Liver (tissue), 3 donors: Measurements from ENCODE around the gene PKD1.
"Not testable (repeated sequence)": the region's sequence is repeated elsewhere in the genome, so short reads cannot be mapped to it uniquely, and the experiment has no call there.

Experiments used
- EGR1 ChIP-seq, 2 donors: IDR thresholded peaks; 2 replicates each; pipeline ENCODE4 v1.6.1; 2016 to 2018; ENCODE audit warnings: antibody characterized with exemption in 2 of 2, low read depth in 2 of 2
- FOXA1 ChIP-seq: IDR thresholded peaks from 2 replicates; pipeline ENCODE4 v1.6.1; 2016; ENCODE audit warnings: antibody characterized with exemption
- NR2F2 ChIP-seq: IDR thresholded peaks from 2 replicates; pipeline ENCODE4 v1.6.1; 2016; ENCODE audit warnings: antibody characterized with exemption
- RAD21 ChIP-seq, 2 donors: IDR thresholded peaks; 2 replicates each; pipeline ENCODE4 v1.6.1; 2016; ENCODE audit warnings: antibody characterized with exemption in 2 of 2, mild to moderate bottlenecking in 2 of 2
- RXRA ChIP-seq, 2 donors: IDR thresholded peaks; 2 replicates each; pipeline ENCODE4 v1.6.1; 2017 to 2018; ENCODE audit warnings: antibody characterized with exemption in 2 of 2, mild to moderate bottlenecking in 1 of 2
- SP1 ChIP-seq: IDR thresholded peaks from 2 replicates; pipeline ENCODE4 v1.6.1; 2018; ENCODE audit warnings: antibody characterized with exemption, mild to moderate bottlenecking
- TAF1 ChIP-seq: conservative IDR thresholded peaks from 2 replicates; pipeline ENCODE4 v1.6.1; 2016; ENCODE audit warnings: antibody characterized with exemption, mild to moderate bottlenecking
- YY1 ChIP-seq: IDR thresholded peaks from 2 replicates; pipeline ENCODE4 v1.6.1; 2016; ENCODE audit warnings: antibody characterized with exemption, mild to moderate bottlenecking
- TF ChIP-seq, protein P1 (sequence below): fragments of 150-350 bp; IDR thresholded peaks from 2 replicates; pipeline ENCODE4 v1.5.1; 2017; ENCODE audit warnings: improper control_type of control experiment, low read depth, low read length; ENCODE audit not compliant: missing input control
- TF ChIP-seq, protein P2 (sequence below): IDR thresholded peaks from 2 replicates; pipeline ENCODE4 v1.6.1; 2016; ENCODE audit warnings: antibody characterized with exemption, mild to moderate bottlenecking
- TF ChIP-seq, protein P3 (sequence below): IDR thresholded peaks from 2 replicates; pipeline ENCODE4 v1.6.1; 2016; ENCODE audit warnings: antibody characterized with exemption
- TF ChIP-seq, protein P4 (sequence below): IDR thresholded peaks from 2 replicates; pipeline ENCODE4 v1.6.1; 2016; ENCODE audit warnings: antibody characterized with exemption
- donor health status: healthy.
- donor health status: healthy.

DNA sequence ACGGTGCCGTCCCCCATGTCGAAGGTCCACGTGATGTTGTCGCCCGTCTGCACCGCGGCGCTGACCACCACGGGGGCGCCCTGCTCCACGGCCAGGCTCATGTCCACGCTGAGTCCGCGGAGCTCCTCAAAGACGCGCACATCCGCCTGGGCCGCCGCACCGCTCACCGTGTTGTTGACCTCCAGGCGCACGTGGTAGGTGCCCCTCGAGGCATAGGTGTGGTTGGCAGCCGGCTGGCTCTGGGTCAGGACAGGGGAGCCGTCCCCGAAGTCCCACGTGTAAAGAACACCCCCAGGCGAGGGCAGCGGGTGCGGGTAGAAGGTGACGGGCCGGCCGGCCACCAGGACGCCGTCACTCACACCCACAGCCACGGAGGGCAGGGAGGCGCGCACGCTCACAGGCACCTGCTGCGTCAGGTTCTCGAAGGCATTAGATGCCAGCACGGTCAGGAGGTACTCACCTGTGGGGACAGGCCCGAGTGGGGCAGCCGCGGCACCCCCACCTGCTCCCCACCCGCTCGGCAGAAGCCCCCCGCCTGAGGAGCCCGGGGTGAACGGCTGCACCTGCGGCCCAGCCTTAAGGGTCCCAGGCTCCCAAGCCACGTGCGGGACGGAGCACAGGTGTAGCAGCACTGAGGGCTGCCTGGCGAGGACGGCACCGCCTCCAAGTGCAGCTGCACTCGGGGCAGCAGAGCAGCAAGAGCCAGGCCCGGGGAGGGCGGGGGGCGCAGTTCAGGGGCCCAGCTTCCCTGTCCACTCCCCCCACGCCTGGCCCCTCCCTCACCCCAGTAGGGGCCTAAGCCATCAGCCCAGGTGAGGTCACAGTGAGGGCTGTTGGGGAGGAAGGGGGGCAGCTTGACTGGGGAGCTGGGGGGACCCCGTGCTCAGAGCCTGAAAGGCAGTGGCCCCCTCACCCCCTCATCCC, 24.0 kb downstream of the PKD1 start:
- not testable (repeated sequence) for TF ChIP-seq NR2F2; RAD21 (IDR thresholded peaks at IDR 0.05); YY1; RXRA (IDR thresholded peaks at IDR 0.05); TAF1; EGR1 (IDR thresholded peaks at IDR 0.05; ENCODE audit: low read depth in 2 of 2); FOXA1; SP1
- TF ChIP-seq, protein P1, sequence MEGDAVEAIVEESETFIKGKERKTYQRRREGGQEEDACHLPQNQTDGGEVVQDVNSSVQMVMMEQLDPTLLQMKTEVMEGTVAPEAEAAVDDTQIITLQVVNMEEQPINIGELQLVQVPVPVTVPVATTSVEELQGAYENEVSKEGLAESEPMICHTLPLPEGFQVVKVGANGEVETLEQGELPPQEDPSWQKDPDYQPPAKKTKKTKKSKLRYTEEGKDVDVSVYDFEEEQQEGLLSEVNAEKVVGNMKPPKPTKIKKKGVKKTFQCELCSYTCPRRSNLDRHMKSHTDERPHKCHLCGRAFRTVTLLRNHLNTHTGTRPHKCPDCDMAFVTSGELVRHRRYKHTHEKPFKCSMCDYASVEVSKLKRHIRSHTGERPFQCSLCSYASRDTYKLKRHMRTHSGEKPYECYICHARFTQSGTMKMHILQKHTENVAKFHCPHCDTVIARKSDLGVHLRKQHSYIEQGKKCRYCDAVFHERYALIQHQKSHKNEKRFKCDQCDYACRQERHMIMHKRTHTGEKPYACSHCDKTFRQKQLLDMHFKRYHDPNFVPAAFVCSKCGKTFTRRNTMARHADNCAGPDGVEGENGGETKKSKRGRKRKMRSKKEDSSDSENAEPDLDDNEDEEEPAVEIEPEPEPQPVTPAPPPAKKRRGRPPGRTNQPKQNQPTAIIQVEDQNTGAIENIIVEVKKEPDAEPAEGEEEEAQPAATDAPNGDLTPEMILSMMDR, result not testable (repeated sequence)
- TF ChIP-seq, protein P2, sequence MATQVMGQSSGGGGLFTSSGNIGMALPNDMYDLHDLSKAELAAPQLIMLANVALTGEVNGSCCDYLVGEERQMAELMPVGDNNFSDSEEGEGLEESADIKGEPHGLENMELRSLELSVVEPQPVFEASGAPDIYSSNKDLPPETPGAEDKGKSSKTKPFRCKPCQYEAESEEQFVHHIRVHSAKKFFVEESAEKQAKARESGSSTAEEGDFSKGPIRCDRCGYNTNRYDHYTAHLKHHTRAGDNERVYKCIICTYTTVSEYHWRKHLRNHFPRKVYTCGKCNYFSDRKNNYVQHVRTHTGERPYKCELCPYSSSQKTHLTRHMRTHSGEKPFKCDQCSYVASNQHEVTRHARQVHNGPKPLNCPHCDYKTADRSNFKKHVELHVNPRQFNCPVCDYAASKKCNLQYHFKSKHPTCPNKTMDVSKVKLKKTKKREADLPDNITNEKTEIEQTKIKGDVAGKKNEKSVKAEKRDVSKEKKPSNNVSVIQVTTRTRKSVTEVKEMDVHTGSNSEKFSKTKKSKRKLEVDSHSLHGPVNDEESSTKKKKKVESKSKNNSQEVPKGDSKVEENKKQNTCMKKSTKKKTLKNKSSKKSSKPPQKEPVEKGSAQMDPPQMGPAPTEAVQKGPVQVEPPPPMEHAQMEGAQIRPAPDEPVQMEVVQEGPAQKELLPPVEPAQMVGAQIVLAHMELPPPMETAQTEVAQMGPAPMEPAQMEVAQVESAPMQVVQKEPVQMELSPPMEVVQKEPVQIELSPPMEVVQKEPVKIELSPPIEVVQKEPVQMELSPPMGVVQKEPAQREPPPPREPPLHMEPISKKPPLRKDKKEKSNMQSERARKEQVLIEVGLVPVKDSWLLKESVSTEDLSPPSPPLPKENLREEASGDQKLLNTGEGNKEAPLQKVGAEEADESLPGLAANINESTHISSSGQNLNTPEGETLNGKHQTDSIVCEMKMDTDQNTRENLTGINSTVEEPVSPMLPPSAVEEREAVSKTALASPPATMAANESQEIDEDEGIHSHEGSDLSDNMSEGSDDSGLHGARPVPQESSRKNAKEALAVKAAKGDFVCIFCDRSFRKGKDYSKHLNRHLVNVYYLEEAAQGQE, result not testable (repeated sequence)
- TF ChIP-seq, protein P3, sequence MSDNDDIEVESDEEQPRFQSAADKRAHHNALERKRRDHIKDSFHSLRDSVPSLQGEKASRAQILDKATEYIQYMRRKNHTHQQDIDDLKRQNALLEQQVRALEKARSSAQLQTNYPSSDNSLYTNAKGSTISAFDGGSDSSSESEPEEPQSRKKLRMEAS, result not testable (repeated sequence)
- TF ChIP-seq, protein P4, sequence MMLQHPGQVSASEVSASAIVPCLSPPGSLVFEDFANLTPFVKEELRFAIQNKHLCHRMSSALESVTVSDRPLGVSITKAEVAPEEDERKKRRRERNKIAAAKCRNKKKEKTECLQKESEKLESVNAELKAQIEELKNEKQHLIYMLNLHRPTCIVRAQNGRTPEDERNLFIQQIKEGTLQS, result not testable (repeated sequence)
